22Rv1 (cell line): ENCODE measurements around the gene PFDN2.

Experiments
- CTCF ChIP-seq: fragments of 450-650 bp; IDR thresholded peaks from 2 replicates; pipeline ENCODE4 v1.5.1; 2017; ENCODE audit warnings: mild to moderate bottlenecking
- ZFX ChIP-seq: fragments of 450-650 bp; IDR thresholded peaks from 2 replicates; pipeline ENCODE4 v1.6.1; 2017; ENCODE audit warnings: antibody characterized with exemption, borderline replicate concordance

- TF ChIP-seq CTCF (no peak), ZFX (no peak)
Observed at GRCh38 chr1:161140755-161141400, 23.0 kb upstream of the PFDN2 start.
